ENCODE results near the gene RASSF5. TPM values are rescaled to one million over a fixed set of nuclear protein-coding genes. Genes with fewer than 3 reads are reported as not detected.
A peak's percentile ranks its signal among the peaks of the same experiment; 100 is the strongest.

RASSF5 gene
- polyA plus RNA-seq, 1 donor (not counting 4 experiments of a cell fraction or from before 2014, with no cell fraction given) = 2.4 TPM

DNA sequence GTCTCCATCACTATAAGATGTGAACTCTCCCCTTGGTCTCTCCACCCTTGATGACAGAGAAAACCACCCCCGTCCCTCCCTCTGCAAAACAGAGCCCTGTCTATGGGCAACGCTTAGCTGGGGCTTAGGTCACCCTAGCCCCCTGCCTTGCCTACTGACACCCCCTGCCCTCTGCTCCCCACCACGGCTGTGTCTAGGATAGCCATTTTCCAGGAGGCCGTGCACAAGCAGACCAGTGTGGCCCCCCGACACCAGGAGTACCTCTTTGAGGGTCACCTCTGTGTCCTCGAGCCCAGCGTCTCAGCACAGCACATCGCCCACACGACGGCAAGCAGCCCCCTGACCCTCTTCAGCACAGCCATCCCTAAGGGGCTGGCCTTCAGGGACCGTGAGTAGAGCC, 28.6 kb upstream of the RASSF5 start:
- no peaks in the 10 kb centered on the region for H3K27me3 ChIP-seq (ENCODE audit: control insufficient read depth, extremely low read depth, insufficient read depth, low read length)
- peaks cover 0 to 23% of the 10 kb centered on the region in 2 experiments for H3K36me3 ChIP-seq (ENCODE audit: control insufficient read depth in 2 of 2, extremely low read depth in 1 of 2, insufficient read depth in 2 of 2, low read length in 2 of 2)
- H4K20me1 ChIP-seq (ENCODE audit: control insufficient read depth, extremely low read depth, insufficient read depth, low read length) = no peaks in the 10 kb centered on the region
- no peaks in the 10 kb centered on the region for H3K9me1 ChIP-seq (ENCODE audit: control insufficient read depth, extremely low read depth, insufficient read depth, low read length)
- no peaks in the 10 kb centered on the region for H3K79me2 ChIP-seq (ENCODE audit: control insufficient read depth, insufficient read depth, low read length)
- H3K27ac ChIP-seq (ENCODE audit: control insufficient read depth, insufficient read depth, low read length) = no peak overlapping the region
- FAIRE-seq = no peak
- no peak for TF ChIP-seq EZH2 (IDR thresholded peaks at IDR 0.05; ENCODE audit: low read length)
- TF ChIP-seq, protein P1, sequence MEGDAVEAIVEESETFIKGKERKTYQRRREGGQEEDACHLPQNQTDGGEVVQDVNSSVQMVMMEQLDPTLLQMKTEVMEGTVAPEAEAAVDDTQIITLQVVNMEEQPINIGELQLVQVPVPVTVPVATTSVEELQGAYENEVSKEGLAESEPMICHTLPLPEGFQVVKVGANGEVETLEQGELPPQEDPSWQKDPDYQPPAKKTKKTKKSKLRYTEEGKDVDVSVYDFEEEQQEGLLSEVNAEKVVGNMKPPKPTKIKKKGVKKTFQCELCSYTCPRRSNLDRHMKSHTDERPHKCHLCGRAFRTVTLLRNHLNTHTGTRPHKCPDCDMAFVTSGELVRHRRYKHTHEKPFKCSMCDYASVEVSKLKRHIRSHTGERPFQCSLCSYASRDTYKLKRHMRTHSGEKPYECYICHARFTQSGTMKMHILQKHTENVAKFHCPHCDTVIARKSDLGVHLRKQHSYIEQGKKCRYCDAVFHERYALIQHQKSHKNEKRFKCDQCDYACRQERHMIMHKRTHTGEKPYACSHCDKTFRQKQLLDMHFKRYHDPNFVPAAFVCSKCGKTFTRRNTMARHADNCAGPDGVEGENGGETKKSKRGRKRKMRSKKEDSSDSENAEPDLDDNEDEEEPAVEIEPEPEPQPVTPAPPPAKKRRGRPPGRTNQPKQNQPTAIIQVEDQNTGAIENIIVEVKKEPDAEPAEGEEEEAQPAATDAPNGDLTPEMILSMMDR (optimal IDR thresholded peaks at IDR 0.05 in 1 of 3, IDR thresholded peaks at IDR 0.05 in 1 of 3, conservative IDR thresholded peaks at IDR 0.05 in 1 of 3; ENCODE audit: extremely low read depth in 1 of 3, insufficient read depth in 2 of 3, low read length in 3 of 3) = no peak
- H3K9ac ChIP-seq (ENCODE audit: control insufficient read depth, extremely low read depth, insufficient read depth, low read length) = no peak overlapping the region
- H3K9me3 ChIP-seq (ENCODE audit: control insufficient read depth, low read depth, low read length) = no peaks in the 10 kb centered on the region
- H3K4me3 ChIP-seq (ENCODE audit: control insufficient read depth in 2 of 3, extremely low read depth in 1 of 3, insufficient read depth in 2 of 3, low read depth in 1 of 3, low read length in 3 of 3) = no peak overlapping the region
- H3K4me1 ChIP-seq (ENCODE audit: control insufficient read depth, extremely low read depth, insufficient read depth, low read length) = peaks cover 24% of the 10 kb centered on the region
- no peak overlapping the region for H3K4me2 ChIP-seq (ENCODE audit: control insufficient read depth, extremely low read depth, insufficient read depth, low read depth, low read length)
- H2AFZ ChIP-seq (ENCODE audit: control insufficient read depth, low read length) = no peak overlapping the region
- no peak for DNase-seq (ENCODE audit: low read depth, low spot score)
- dilution Hi-C loops (cut with MboI; ENCODE audit: extremely low pct_ligation_motif_present, low sequenced_read_pairs) = no loop called here

DNA sequence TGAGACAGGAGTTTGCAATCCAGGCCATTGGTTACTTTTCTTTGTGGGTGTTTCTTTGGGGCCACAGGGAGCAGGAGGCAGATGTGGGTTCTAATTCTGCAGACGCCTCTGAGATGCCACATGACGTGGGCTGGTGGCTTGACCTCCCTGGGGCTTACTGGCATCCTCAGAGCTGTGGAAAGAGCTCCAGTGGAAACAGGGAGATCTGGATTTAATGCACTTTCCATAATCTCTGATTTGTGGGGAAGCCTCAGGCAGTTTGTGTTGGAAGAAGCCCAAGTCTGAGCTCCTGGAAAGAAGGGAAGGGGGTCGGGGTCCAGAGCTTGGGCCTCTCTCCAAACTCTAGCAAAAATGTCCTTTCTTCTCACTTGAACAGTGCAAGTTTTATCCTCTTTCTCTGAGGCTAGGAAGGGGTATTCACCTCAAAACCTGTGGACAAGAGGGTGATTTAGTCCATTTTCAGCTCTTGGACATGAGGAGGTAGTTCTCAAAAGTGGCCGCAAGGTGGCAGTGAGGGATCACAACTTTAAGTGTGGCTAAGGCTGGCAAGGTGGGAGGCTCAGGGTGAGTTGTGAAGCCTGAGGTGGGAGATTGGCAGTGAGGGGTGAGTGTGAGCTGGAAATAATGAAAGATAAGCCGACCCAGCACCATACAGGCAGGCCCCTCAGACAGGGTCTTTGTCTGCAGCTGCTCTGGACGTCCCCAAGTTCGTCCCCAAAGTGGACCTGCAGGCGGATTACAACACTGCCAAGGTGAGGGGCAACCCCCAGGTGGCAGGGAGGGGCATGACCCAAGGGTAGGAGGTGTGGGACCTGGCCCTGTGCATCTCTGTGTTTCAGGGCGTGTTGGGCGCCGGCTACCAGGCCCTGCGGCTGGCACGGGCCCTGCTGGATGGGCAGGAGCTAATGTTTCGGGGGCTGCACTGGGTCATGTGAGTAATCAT, 27.9 kb upstream of the RASSF5 start:
- FAIRE-seq (peak; percentile 75), DNase-seq (ENCODE audit: low read depth, low spot score) (no peak)
- H3K4me3 ChIP-seq (ENCODE audit: control insufficient read depth in 2 of 3, extremely low read depth in 1 of 3, insufficient read depth in 2 of 3, low read depth in 1 of 3, low read length in 3 of 3) = no peak overlapping the region
- H3K4me2 ChIP-seq (ENCODE audit: control insufficient read depth, extremely low read depth, insufficient read depth, low read depth, low read length) = no peak overlapping the region
- no peaks in the 10 kb centered on the region for H4K20me1 ChIP-seq (ENCODE audit: control insufficient read depth, extremely low read depth, insufficient read depth, low read length)
- H3K9ac ChIP-seq (ENCODE audit: control insufficient read depth, extremely low read depth, insufficient read depth, low read length) = no peak overlapping the region
- H3K79me2 ChIP-seq (ENCODE audit: control insufficient read depth, insufficient read depth, low read length) = no peaks in the 10 kb centered on the region
- no peak overlapping the region for H2AFZ ChIP-seq (ENCODE audit: control insufficient read depth, low read length)
- H3K4me1 ChIP-seq (ENCODE audit: control insufficient read depth, extremely low read depth, insufficient read depth, low read length) = peaks cover 24% of the 10 kb centered on the region
- peaks cover 0 to 19% of the 10 kb centered on the region in 2 experiments for H3K36me3 ChIP-seq (ENCODE audit: control insufficient read depth in 2 of 2, extremely low read depth in 1 of 2, insufficient read depth in 2 of 2, low read length in 2 of 2)
- no peaks in the 10 kb centered on the region for H3K27me3 ChIP-seq (ENCODE audit: control insufficient read depth, extremely low read depth, insufficient read depth, low read length)
- dilution Hi-C loops (cut with MboI; ENCODE audit: extremely low pct_ligation_motif_present, low sequenced_read_pairs) = no loop called here
- TF ChIP-seq, protein P1 (optimal IDR thresholded peaks at IDR 0.05 in 1 of 3, IDR thresholded peaks at IDR 0.05 in 1 of 3, conservative IDR thresholded peaks at IDR 0.05 in 1 of 3; ENCODE audit: extremely low read depth in 1 of 3, insufficient read depth in 2 of 3, low read length in 3 of 3) = peak; percentile 70 to 95 (median 89)
- no peak for TF ChIP-seq EZH2 (IDR thresholded peaks at IDR 0.05; ENCODE audit: low read length)
- H3K9me1 ChIP-seq (ENCODE audit: control insufficient read depth, extremely low read depth, insufficient read depth, low read length) = no peaks in the 10 kb centered on the region
- H3K27ac ChIP-seq (ENCODE audit: control insufficient read depth, insufficient read depth, low read length) = no peak overlapping the region
- no peaks in the 10 kb centered on the region for H3K9me3 ChIP-seq (ENCODE audit: control insufficient read depth, low read depth, low read length)

All from keratinocyte (primary cell).